ENCODE data around the gene SMAD9. TPM values are rescaled to one million over a fixed set of nuclear protein-coding genes. Genes with fewer than 3 reads are reported as not detected.

The SMAD9 gene
- total and polyA plus RNA-seq, 8 donors = 0.32 to 1.6 (median 1.0) TPM

DNA sequence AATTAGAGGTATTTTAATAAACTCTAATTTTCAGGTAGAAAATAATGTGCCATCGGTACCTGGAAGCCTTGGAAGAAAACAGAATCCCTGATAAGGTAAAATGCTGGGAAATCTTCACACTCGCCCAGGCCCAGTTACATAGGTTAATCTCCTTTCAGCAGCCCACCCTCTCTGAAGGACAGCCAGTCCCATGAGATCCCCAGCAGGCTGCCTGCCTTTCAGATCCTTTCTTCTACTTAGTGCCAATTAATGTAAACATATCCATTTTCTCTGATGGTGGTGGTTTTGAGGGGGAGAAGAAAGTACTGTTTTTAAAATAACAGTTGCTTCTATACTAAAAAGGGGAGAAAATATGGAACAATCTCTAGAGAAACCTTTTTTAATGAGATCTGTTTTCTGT is 12.2 kb downstream of the SMAD9 start:
- WGBS, 2 donors = 77 to 84% methylated on average over 2 of the region's 2 CpGs
- H3K4me1 ChIP-seq = no peaks in the 10 kb centered on the region
- no peak for FAIRE-seq
- no peaks in the 10 kb centered on the region for H3K27me3 ChIP-seq
- intact Hi-C loops (cut with DNase I) = no loop called here
- TF ChIP-seq, protein P1, sequence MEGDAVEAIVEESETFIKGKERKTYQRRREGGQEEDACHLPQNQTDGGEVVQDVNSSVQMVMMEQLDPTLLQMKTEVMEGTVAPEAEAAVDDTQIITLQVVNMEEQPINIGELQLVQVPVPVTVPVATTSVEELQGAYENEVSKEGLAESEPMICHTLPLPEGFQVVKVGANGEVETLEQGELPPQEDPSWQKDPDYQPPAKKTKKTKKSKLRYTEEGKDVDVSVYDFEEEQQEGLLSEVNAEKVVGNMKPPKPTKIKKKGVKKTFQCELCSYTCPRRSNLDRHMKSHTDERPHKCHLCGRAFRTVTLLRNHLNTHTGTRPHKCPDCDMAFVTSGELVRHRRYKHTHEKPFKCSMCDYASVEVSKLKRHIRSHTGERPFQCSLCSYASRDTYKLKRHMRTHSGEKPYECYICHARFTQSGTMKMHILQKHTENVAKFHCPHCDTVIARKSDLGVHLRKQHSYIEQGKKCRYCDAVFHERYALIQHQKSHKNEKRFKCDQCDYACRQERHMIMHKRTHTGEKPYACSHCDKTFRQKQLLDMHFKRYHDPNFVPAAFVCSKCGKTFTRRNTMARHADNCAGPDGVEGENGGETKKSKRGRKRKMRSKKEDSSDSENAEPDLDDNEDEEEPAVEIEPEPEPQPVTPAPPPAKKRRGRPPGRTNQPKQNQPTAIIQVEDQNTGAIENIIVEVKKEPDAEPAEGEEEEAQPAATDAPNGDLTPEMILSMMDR (IDR thresholded peaks at IDR 0.05) = no peak
- H3K4me3 ChIP-seq = no peak overlapping the region
- no peaks in the 10 kb centered on the region for H3K9me3 ChIP-seq
- H3K27ac ChIP-seq = no peak overlapping the region
- H3K36me3 ChIP-seq = no peaks in the 10 kb centered on the region
- DNase-seq = no peak
- no peak for ATAC-seq

DNA sequence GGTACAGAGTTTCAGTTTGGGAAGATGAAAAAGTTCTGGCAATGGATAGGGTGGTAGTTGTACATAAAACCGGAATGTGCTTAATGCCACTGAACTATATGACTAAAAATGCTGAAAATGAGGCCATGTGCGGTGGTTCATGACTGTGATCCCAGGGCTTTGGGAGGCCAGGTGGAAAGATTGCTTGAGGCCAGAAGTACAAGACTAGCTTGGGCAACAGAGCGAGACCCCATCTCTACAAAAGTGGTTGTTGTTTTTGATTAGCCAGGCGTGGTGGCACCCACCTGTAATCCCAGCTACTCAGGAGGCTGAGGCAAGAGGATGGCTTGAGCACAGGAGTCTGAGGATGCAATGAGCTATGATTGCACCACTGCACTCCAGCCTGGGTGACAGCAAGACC is 12.8 kb downstream of the SMAD9 start:
- Histone ChIP-seq H3K4me3 (no peak overlapping the region), H3K27me3 (no peaks in the 10 kb centered on the region), H3K36me3 (no peaks in the 10 kb centered on the region), H3K27ac (no peak overlapping the region), H3K4me1 (no peaks in the 10 kb centered on the region), H3K9me3 (no peaks in the 10 kb centered on the region)
- ATAC-seq = no peak
- 84 to 90% methylated on average over 4 of the region's 4 CpGs for WGBS, 2 donors
- no peak for FAIRE-seq
- intact Hi-C loops (cut with DNase I) = no loop called here
- TF ChIP-seq, protein P1 (IDR thresholded peaks at IDR 0.05) = no peak
- DNase-seq = no peak

DNA sequence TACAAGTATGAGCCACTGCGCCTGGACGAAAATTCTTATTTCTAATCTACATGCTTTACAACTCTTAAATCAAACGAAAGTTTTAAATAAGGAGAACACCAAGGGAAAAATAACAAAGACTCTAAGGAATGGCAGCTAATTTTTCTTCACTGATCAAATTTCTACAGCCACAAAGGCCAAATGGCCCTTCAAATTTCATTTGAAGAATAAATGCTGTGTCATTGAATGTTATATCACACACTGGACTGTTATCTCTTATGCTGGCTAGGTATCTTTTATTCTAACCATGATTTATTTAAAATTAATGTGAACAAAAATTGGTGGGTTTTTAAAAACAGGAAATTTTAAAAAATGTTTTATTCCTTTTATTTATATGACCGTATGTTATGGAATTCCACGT is 14.1 kb downstream of the SMAD9 start:
- H3K27me3 ChIP-seq = no peaks in the 10 kb centered on the region
- no peak for FAIRE-seq
- intact Hi-C loops (cut with DNase I) = no loop called here

DNA sequence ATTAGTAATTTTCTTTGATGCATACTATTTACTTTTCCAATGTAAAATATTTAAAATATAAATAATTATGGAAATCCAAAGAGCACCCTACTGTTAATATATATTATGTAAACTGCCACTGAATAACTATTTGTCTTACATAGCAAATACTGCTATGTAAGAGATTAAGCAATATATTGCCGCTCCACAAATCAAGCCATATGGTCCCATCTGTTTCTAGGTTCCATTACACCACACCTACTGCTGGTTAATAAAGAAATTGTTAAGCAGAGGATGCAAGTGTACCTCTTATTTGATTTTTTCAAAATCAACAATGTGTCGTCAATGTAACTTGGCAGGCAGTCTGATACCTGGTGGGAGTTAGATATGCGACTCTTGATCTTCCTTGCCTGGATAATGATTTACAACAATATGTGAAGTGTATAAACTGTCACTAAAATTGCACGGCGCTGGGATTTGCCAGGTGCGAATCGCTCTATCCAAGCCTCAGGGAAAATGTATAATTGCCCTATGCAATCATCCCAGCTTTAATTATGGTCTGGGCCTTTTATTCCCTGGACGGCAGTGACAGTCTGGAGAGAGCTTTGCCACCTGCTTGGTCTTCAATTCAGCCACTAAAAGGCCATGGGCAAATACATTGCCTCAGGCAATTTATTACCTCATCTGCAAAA is 16.0 kb downstream of the SMAD9 start:
- WGBS, 2 donors = 33 to 34% methylated on average over 8 of the region's 8 CpGs
- H3K4me3 ChIP-seq = no peak overlapping the region
- no peak overlapping the region for H3K27ac ChIP-seq
- no peaks in the 10 kb centered on the region for H3K27me3 ChIP-seq
- DNase-seq = no peak
- peak in 2 of 4 donors; percentile 55 to 63 for ATAC-seq
- intact Hi-C loops (cut with DNase I) = no loop called here
- no peaks in the 10 kb centered on the region for H3K4me1 ChIP-seq
- no peaks in the 10 kb centered on the region for H3K36me3 ChIP-seq
- H3K9me3 ChIP-seq = no peaks in the 10 kb centered on the region
- no peak for FAIRE-seq
- TF ChIP-seq, protein P1 (IDR thresholded peaks at IDR 0.05) = no peak

More for the DNA sequence above, 14.1 kb downstream of the SMAD9 start:
- H3K36me3 ChIP-seq = no peaks in the 10 kb centered on the region
- TF ChIP-seq, protein P1 (IDR thresholded peaks at IDR 0.05) = no peak
- H3K9me3 ChIP-seq = no peaks in the 10 kb centered on the region
- WGBS, 2 donors = 81 to 88% methylated on average over 5 of the region's 5 CpGs
- no peak for DNase-seq
- H3K4me1 ChIP-seq = no peaks in the 10 kb centered on the region
- no peak overlapping the region for H3K27ac ChIP-seq
- H3K4me3 ChIP-seq = no peak overlapping the region
- ATAC-seq = no peak

DNA sequence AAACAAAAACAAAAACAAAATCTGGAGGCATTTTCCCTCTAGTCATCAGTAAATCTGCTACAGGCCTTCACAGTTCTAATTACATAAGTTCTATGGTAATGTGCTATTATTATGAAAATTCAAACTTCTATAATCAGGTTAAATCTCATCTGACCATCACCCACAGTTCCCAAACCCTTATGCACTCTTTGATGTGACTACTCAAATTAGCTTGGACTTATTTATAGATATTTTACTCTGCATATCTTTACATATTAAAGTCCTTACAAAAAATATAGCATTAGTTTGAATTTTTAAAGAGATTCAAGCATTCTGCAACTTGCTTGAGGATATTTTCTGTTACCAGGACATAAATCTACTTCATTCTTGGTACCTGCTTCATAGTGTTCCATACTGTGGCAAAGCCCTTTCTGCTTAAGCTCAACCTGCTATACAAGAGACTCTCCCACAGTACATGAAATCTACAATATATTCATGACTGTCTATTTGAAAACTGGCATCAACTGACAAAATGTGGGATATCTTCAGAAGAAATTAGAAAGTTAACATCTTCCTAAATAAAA is 22.9 kb downstream of the SMAD9 start:
- ATAC-seq (no peak), DNase-seq (no peak), FAIRE-seq (no peak)
- H3K9me3 ChIP-seq = no peaks in the 10 kb centered on the region
- no peaks in the 10 kb centered on the region for H3K27me3 ChIP-seq
- TF ChIP-seq, protein P1 (IDR thresholded peaks at IDR 0.05) = no peak
- intact Hi-C loops (cut with DNase I) = no loop called here
- no peak overlapping the region for H3K4me3 ChIP-seq
- no peaks in the 10 kb centered on the region for H3K4me1 ChIP-seq
- no peak overlapping the region for H3K27ac ChIP-seq
- no peaks in the 10 kb centered on the region for H3K36me3 ChIP-seq
